ENCODE measurements around the gene LRRC75A. TPM values are rescaled to one million over a fixed set of nuclear protein-coding genes. Genes with fewer than 3 reads are reported as not detected.
A peak's percentile ranks its signal among the peaks of the same experiment; 100 is the strongest.
"Not testable (repeated sequence)": the region's sequence is repeated elsewhere in the genome, so short reads cannot be mapped to it uniquely, and the experiment has no call there.

Gene LRRC75A
- total RNA-seq, 2 donors from 2014 or later = 3.7 to 4.0 TPM

- no peak for TF ChIP-seq CTCF (IDR thresholded peaks at IDR 0.05)
- Histone ChIP-seq H3K27me3 (replicated peaks; ENCODE audit: insufficient read depth) (no peaks in the 10 kb centered on the region), H3K4me1 (ENCODE audit: control insufficient read depth in 1 of 2, low read depth in 2 of 2) (peaks cover 20 to 33% of the 10 kb centered on the region in 2 donors), H3K27ac (no peak overlapping the region), H3K36me3 (peaks cover 12% of the 10 kb centered on the region), H3K9me3 (no peaks in the 10 kb centered on the region), H3K4me3 (no peak overlapping the region)
- no peak for ATAC-seq (ENCODE audit: insufficient number of reproducible peaks, low FRiP score, low read depth)
- DNase-seq (ENCODE audit: low spot score) = no peak
Measured at GRCh38 chr17:16440901-16441629, 50.9 kb downstream of the LRRC75A start.

- ATAC-seq (ENCODE audit: insufficient number of reproducible peaks, low FRiP score, low read depth); H3K9me3 ChIP-seq; DNase-seq (ENCODE audit: low spot score); H3K27me3 ChIP-seq (replicated peaks; ENCODE audit: insufficient read depth); H3K27ac ChIP-seq: not testable (repeated sequence)
- Histone ChIP-seq H3K36me3 (peaks cover 12% of the 10 kb centered on the region), H3K4me1 (ENCODE audit: control insufficient read depth in 1 of 2, low read depth in 2 of 2) (peaks cover 20 to 33% of the 10 kb centered on the region in 2 donors), H3K4me3 (peak overlapping the region; percentile 91)
Measured at GRCh38 chr17:16440354-16440753, 51.6 kb downstream of the LRRC75A start.

DNA sequence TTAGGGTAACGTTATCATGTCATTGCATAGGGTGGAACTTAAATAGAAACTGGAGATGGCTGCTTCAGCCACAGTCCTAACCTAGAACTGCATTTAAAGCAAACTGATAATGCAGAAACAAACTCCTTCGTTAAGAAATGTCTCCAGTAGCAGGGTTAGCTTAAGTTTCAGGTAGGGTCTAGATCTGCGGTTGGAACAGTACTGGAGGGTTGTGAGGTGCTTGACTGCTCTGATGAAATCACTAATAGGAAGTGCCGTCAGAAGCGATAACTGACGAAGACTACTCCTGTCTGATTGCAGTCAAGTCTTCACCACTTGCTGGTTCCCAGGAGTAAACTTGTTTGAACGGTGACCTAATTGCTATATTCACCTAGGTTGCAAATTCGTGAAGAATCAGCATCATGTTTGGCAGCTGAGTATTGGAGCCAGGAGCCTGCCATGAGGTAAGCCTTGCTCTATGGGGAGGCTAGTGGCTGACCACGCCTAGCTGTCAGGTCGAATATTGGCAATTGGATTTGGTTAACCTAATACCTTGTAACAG, 52.1 kb downstream of the LRRC75A start:
- DNase-seq (ENCODE audit: low spot score) (no peak), ATAC-seq (ENCODE audit: insufficient number of reproducible peaks, low FRiP score, low read depth) (no peak)
- H3K4me1 ChIP-seq (ENCODE audit: control insufficient read depth in 1 of 2, low read depth in 2 of 2) = peaks cover 20 to 33% of the 10 kb centered on the region in 2 donors
- TF ChIP-seq CTCF (IDR thresholded peaks at IDR 0.05) = no peak
- peak overlapping the region in 1 of 2 donors; percentile 74 for H3K27ac ChIP-seq
- no peaks in the 10 kb centered on the region for H3K27me3 ChIP-seq (replicated peaks; ENCODE audit: insufficient read depth)
- no peaks in the 10 kb centered on the region for H3K9me3 ChIP-seq
- peaks cover 12% of the 10 kb centered on the region for H3K36me3 ChIP-seq
- H3K4me3 ChIP-seq = peak overlapping the region; percentile 91

- H3K4me3 ChIP-seq = peak overlapping the region; percentile 91
- DNase-seq (ENCODE audit: low spot score) (no peak), ATAC-seq (ENCODE audit: insufficient number of reproducible peaks, low FRiP score, low read depth) (no peak)
- H3K27ac ChIP-seq = peak overlapping the region; percentile 74 to 79
- H3K36me3 ChIP-seq = peaks cover 10% of the 10 kb centered on the region
- no peaks in the 10 kb centered on the region for H3K27me3 ChIP-seq (replicated peaks; ENCODE audit: insufficient read depth)
- no peaks in the 10 kb centered on the region for H3K9me3 ChIP-seq
- H3K4me1 ChIP-seq (ENCODE audit: control insufficient read depth in 1 of 2, low read depth in 2 of 2) = peaks cover 20 to 33% of the 10 kb centered on the region in 2 donors
- TF ChIP-seq CTCF (IDR thresholded peaks at IDR 0.05) = no peak
Measured at GRCh38 chr17:16439303-16439791, 52.6 kb downstream of the LRRC75A start.

DNA sequence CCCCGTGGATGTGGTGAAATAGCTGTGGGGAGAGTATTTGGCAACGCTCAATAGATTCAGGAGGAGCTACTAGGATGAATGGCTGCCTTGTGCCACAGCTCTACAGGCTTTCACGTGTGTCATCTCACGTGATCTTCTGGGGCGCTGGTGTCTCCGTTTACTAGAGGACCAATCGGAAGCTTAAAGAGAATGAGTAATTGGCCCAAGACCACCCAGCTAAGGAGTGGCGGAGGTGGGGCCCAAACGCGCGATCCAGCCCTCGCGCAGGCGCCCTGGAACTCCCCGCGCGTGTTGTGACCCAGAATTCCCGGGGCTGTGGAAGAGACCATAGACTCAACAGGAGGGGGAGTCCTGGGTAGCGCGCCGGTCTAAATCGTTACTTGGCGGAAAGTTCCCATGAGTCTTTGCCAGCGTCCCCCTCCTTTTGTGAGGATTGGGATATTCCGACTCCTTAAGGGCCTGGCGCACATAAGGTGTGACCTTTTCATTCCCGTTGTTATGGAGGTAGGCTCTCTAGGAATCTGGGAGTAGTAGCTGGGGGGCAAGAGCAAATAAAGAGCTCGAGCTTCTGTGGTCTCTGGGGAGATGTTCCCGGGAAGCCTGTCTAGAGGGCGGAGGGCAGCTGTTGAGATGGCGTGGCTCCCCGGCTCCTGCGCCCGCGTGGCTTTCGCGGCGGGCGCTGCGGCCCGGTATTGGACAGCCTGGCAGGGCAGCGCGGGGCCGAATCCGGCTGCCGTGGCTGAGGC, 53.3 kb downstream of the LRRC75A start:
- ATAC-seq (ENCODE audit: insufficient number of reproducible peaks, low FRiP score, low read depth) = peak; percentile 89
- H3K4me3 ChIP-seq = peak overlapping the region; percentile 91
- H3K36me3 ChIP-seq = peaks cover 5% of the 10 kb centered on the region
- H3K27ac ChIP-seq = peak overlapping the region; percentile 79
- no peaks in the 10 kb centered on the region for H3K27me3 ChIP-seq (replicated peaks; ENCODE audit: insufficient read depth)
- peak; percentile 1 for TF ChIP-seq CTCF (IDR thresholded peaks at IDR 0.05)
- H3K4me1 ChIP-seq (ENCODE audit: control insufficient read depth in 1 of 2, low read depth in 2 of 2) = peaks cover 20 to 33% of the 10 kb centered on the region in 2 donors
- peak; percentile 77 for DNase-seq (ENCODE audit: low spot score)
- H3K9me3 ChIP-seq = no peaks in the 10 kb centered on the region
